Measurements from ENCODE around the gene MYCN. TPM values are rescaled to one million over a fixed set of nuclear protein-coding genes. Genes with fewer than 3 reads are reported as not detected.
A peak's percentile ranks its signal among the peaks of the same experiment; 100 is the strongest.

The MYCN gene
- total RNA-seq, 1 donor from 2014 or later = 68.3 TPM

GRCh38 chr2:15984368-15985255 lies 44.3 kb downstream of the MYCN start:
- DNase-seq (ENCODE audit: extremely low spot score, unreplicated experiment) = no peak
- Mint-ChIP-seq H3K4me3 (no peak overlapping the region), H3K4me1 (ENCODE audit: unreplicated experiment) (peaks cover 35% of the 10 kb centered on the region), H3K9me3 (no peaks in the 10 kb centered on the region), H3K27ac (peak overlapping the region; percentile 33), H3K27me3 (peaks cover 4% of the 10 kb centered on the region), H3K36me3 (no peaks in the 10 kb centered on the region)
- TF ChIP-seq CTCF (conservative IDR thresholded peaks at IDR 0.05) = no peak

- Mint-ChIP-seq H3K4me1 (ENCODE audit: unreplicated experiment) (peaks cover 44% of the 10 kb centered on the region), H3K9me3 (no peaks in the 10 kb centered on the region), H3K36me3 (no peaks in the 10 kb centered on the region), H3K4me3 (no peak overlapping the region), H3K27ac (no peak overlapping the region), H3K27me3 (peaks cover 4% of the 10 kb centered on the region)
- no peak for TF ChIP-seq CTCF (conservative IDR thresholded peaks at IDR 0.05)
- DNase-seq (ENCODE audit: extremely low spot score, unreplicated experiment) = no peak
These were observed 45.2 kb downstream of the MYCN start for GRCh38 chr2:15985531-15985930.

- no peak for TF ChIP-seq CTCF (conservative IDR thresholded peaks at IDR 0.05)
- Mint-ChIP-seq H3K27me3 (peaks cover 4% of the 10 kb centered on the region), H3K36me3 (no peaks in the 10 kb centered on the region), H3K27ac (no peak overlapping the region), H3K4me3 (no peak overlapping the region), H3K9me3 (peaks cover 1% of the 10 kb centered on the region), H3K4me1 (ENCODE audit: unreplicated experiment) (peaks cover 46% of the 10 kb centered on the region)
- no peak for DNase-seq (ENCODE audit: extremely low spot score, unreplicated experiment)
These were observed 45.8 kb downstream of the MYCN start for GRCh38 chr2:15986068-15986560.

GRCh38 chr2:15986644-15987043 lies 46.3 kb downstream of the MYCN start:
- H3K4me3 Mint-ChIP-seq = no peak overlapping the region
- peaks cover 4% of the 10 kb centered on the region for H3K27me3 Mint-ChIP-seq
- H3K36me3 Mint-ChIP-seq = no peaks in the 10 kb centered on the region
- no peak for DNase-seq (ENCODE audit: extremely low spot score, unreplicated experiment)
- H3K9me3 Mint-ChIP-seq = peaks cover 5% of the 10 kb centered on the region
- no peak overlapping the region for H3K27ac Mint-ChIP-seq
- no peak for TF ChIP-seq CTCF (conservative IDR thresholded peaks at IDR 0.05)
- peaks cover 48% of the 10 kb centered on the region for H3K4me1 Mint-ChIP-seq (ENCODE audit: unreplicated experiment)

- Mint-ChIP-seq H3K36me3 (no peaks in the 10 kb centered on the region), H3K4me1 (ENCODE audit: unreplicated experiment) (peaks cover 35% of the 10 kb centered on the region), H3K9me3 (peaks cover 9% of the 10 kb centered on the region), H3K4me3 (no peak overlapping the region), H3K27ac (peak overlapping the region; percentile 97), H3K27me3 (peaks cover 4% of the 10 kb centered on the region)
- no peak for TF ChIP-seq CTCF (conservative IDR thresholded peaks at IDR 0.05)
- DNase-seq (ENCODE audit: extremely low spot score, unreplicated experiment) = no peak
These were observed 48.4 kb downstream of the MYCN start for GRCh38 chr2:15988733-15989132.
